HG02852 (cell line): ENCODE data around the gene NMRK1.

Source experiments
- ATAC-seq: cut with Tn5 transposase; IDR thresholded peaks from one replicate; pipeline ENCODE4 v1.9.1; 2021; ENCODE audit warnings: mild to moderate bottlenecking, moderate library complexity; ENCODE audit not compliant: unreplicated experiment

NMRK1 gene

DNA sequence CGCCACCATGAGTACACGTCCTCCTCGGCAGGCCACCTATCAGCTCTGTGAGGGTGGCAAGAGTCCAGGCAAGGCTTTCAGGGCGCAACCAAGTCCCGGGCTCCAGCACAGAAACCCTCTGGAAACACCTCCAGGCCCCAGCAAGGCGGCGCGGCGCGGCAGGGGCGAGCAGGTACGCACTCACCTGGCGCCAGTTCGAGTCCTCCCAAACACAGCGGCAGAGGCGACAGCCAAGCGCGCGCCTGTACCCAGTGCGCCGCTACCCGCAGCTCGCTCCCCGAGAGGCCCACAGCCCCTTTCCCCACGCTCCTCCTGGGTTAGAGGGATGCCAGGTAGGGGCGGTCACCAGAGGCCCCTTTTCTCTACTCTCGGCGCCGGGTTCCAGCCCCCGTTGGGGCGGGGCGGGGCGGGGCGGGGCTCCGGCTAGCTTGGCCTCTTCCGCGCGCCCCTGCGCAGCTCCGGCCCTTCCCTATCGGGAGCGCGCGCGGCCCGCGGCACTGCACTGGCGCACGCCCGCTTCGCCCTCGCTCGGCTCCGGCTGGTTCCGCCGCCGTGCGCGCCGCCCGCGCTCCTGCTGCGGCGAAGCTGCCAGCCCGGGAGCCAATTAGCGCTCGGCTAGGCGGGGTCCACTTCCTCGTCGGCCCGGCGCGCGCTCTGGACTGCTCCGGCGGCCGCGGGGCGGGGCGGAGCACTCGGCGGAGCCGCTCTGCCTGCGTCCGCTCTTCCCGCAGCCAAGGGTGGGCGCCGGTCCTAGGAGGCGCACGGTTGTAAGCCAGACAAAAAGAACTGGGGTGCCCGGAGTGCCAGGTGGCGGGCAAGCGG is at the start of gene NMRK1, which contains the start of gene OSTF1:
Gene NMRK1 (minus strand): TSS at position 332 of the 822 bp plus-strand sequence. CDS start 5,040 bp downstream, outside the sequence.
Gene OSTF1 (plus strand): TSS at position 691 of the 822 bp plus-strand sequence. CDS start 179 bp downstream, outside the sequence.
- peak; percentile 86 for ATAC-seq

DNA sequence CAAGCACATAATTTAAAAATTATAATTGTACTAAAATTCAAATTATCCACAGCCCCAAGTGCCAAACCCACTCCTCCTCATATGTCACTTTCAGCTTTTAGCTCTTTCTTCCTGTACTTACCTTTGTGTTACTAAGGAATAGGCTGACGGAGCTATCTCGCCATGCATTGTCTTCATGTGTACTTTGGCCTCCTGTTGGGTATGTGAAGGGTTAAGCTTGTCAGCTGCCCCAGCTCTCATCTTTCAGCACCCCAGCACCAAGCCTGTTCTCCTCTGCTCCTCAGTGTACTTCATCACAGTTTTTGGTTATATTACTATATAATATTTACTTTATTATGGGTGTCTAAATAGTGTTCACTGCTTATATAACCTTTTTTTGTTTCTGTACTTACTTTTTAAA is 46.5 kb upstream of the NMRK1 start:
- ATAC-seq = no peak

- ATAC-seq = no peak
These were observed 45.4 kb upstream of the NMRK1 start for GRCh38 chr9:75133396-75133795.

GRCh38 chr9:75132244-75132643 is 44.3 kb upstream of the NMRK1 start:
- no peak for ATAC-seq

DNA sequence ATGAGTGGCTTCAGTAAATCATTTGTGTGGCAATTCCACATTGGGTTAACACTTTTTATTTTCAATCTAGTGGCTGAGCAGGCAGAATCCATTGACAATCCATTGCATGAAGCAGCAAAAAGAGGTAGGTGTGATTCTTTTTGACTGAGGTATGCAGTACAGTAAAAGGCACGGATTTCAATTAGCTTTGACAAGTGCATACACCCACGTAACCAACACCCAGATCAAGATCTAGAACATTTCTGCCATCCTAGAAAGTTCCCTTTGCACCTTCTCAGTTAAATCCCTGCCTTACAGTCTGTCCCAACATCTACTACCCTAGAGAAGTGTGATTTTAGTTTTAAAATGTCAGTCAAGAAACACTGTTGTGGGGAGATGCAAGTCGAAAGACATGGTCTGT is 43.7 kb upstream of the NMRK1 start:
- ATAC-seq = no peak

DNA sequence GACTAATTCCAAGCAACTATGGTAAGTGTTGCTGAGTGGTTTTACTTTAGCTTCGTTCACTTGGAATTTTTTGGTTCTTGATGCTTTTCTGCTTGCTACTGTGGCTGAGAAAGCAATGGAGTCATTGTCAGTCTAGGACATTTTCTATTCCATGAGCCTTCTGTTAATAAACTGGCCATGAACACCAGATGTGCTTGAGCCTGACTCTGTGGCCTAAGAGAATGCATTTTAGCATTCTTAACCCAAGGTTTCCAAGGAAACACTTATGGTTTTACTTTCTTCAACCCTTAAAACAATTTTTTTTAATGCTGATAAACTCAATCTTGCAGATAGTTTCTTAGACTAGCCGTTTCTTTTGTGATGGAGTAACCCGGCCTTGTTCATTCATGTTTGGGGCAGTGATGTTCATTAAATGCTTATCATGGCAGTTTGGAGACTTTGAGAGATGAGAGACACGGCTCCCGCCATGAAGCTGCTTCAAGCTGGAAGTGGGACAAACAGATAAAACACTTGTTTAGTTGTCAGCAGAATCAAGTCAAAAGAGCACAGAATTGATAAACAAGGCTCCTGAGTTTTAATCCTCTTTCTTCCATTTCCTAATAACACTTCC is 42.8 kb upstream of the NMRK1 start:
- ATAC-seq = no peak

- no peak for ATAC-seq
These were observed 42.2 kb upstream of the NMRK1 start for GRCh38 chr9:75130172-75130571.

GRCh38 chr9:75128535-75128934 is 40.6 kb upstream of the NMRK1 start:
- ATAC-seq = no peak

GRCh38 chr9:75123696-75124095 is 35.7 kb upstream of the NMRK1 start:
- no peak for ATAC-seq

DNA sequence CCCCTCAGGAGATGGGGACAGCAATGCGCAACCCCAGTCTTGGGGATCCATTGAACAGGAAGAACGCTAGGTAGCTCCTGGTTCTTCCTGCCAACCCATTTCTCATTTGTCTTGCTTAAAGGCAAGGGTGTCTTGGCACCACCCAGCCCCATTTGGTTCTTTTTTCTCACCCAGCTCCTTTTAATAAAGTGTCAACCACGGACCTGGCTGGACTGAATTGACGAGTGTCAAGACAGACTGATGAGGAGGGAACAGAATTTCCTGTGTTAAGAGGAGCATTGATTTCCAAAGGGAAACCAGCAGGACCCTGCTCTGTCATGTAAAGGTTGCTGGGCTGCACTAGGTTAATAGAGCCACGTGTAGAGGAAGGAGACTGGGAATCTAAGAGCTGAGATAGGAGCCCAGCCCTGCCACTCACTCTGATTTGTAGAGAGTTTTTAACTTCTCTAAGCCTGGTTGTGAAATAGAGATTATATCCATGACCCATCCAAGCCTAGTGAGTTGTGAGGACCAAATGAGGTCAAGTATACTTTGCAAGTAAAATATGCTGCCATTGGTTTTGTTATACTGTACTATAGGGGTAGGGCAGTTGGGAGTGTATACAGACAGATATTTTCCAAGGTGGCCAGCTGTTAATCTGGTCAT is 34.1 kb upstream of the NMRK1 start:
- no peak for ATAC-seq

DNA sequence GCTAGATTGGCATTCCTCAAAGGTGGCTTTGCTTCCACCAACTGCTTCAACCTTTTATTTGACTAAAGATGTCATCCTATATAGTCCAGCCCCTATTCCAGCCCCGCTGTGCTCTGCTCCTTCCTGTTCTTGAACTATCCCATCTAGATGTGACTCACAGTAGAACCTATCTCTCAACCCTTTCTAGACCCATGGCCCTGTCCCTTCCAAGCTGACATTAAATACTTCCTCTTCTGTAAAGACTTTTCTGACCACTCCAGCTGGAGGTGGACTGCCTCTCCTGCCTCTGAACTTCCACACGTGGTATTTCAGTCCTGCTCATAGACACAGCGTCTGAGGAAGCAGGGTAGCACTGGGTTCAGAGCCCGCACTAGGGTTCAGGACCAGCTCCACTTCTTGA is 32.7 kb upstream of the NMRK1 start:
- no peak for ATAC-seq

- peak; percentile 51 for ATAC-seq
These were observed 29.6 kb upstream of the NMRK1 start for GRCh38 chr9:75117564-75117963.

DNA sequence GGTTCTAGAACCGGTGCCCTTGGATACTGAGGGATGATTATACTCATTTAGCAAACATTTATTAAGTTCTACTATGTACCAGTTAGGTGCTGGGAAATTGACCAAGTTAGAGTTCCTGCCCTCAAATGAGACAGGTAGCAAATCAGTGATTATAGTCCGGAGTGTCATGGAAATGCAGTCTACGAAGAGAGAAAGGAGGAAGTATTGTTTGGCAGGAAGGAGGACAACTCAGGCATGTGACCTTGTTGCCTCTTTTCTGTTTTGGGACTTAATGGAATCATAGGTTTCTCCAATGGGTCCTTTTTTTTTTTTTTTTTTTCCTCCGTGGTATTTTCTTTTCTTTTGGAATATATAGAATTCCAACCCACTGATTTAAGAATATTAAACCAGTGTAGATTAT is 28.4 kb upstream of the NMRK1 start:
- no peak for ATAC-seq

DNA sequence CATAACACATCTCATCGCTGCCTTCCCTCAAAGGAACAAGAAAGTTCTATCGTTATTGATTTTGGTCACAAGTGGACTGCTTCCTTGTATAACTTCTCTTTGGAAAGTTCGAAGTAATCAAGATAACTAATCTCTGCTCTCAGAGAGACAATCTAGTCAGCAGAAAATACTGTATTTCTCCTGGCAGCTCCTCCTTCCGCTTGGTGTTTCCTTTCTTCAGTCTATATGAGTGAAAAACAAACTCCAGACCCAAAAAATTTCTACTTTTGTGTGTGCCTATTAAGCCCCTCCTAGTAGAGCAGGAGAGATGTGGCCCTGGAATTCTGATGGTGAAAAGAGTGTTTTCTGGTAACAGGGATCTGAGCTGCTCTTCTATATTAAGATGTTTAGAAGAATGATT is 24.8 kb upstream of the NMRK1 start:
- ATAC-seq = no peak

GRCh38 chr9:75111019-75111622 is 23.2 kb upstream of the NMRK1 start:
- no peak for ATAC-seq

- no peak for ATAC-seq
These were observed 21.4 kb upstream of the NMRK1 start for GRCh38 chr9:75109210-75109839.

GRCh38 chr9:75108571-75108970 is 20.6 kb upstream of the NMRK1 start:
- no peak for ATAC-seq

GRCh38 chr9:75106857-75107256 is 18.9 kb upstream of the NMRK1 start:
- ATAC-seq = no peak

GRCh38 chr9:75105841-75106240 is 17.9 kb upstream of the NMRK1 start:
- ATAC-seq = no peak

- ATAC-seq = no peak
These were observed 17.1 kb upstream of the NMRK1 start for GRCh38 chr9:75105019-75105540.

DNA sequence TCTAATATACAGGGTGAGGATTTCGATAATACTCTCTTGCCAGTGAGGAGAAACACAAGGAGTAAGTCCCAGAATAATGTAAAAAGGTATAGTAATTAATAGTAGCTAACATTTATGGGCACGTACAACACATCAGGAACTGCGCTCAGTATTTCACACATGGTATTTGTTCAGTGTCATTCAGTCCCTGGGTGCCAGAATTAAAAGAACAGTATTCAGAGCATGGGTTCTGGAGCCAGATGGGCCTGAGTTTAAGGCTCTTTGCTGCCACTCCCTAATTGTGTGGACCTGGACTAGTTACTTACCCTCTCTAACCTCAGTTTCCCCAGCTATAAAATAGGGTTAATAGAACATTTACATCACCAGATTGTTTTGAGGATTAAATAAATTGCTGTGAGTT is 16.7 kb upstream of the NMRK1 start:
- ATAC-seq = no peak
